HG02885 (cell line): ENCODE measurements around the gene GRIP1.

Source experiments
- ATAC-seq: cut with Tn5 transposase; IDR thresholded peaks from one replicate; pipeline ENCODE4 v1.9.1; 2021; ENCODE audit warnings: mild to moderate bottlenecking; ENCODE audit not compliant: unreplicated experiment, poor library complexity

GRIP1 gene

GRCh38 chr12:66302827-66303169, 376.1 kb downstream of the GRIP1 start:
- ATAC-seq: no peak

- ATAC-seq: peak; percentile 92
Measured at GRCh38 chr12:66301944-66302826, 376.7 kb downstream of the GRIP1 start, which contains the start of gene HELB. Gene HELB, plus strand, starts transcription at chr12:66302493. Its CDS starts 111 bp downstream, at chr12:66302604.

- ATAC-seq: no peak
Measured at GRCh38 chr12:66297923-66298322, 381.0 kb downstream of the GRIP1 start.
